NT2/D1 (cell line): Measurements from ENCODE around the gene HOXB6.

Experiments
- SUZ12 ChIP-seq: IDR thresholded peaks from 2 replicates; pipeline ENCODE4 v1.6.1; 2011; ENCODE audit not compliant: insufficient read length, insufficient read depth; ENCODE audit errors: extremely low read depth
- YY1 ChIP-seq: IDR thresholded peaks from 2 replicates; pipeline ENCODE4 v1.6.1; 2011; ENCODE audit not compliant: insufficient read length, insufficient read depth
- ZNF274 ChIP-seq: IDR thresholded peaks from 2 replicates; pipeline ENCODE4 v1.6.1; 2011; ENCODE audit warnings: mild to moderate bottlenecking, low read depth, low read length

- TF ChIP-seq YY1 (no peak), SUZ12 (no peak), ZNF274 (no peak)
Observed at GRCh38 chr17:48584223-48584741, 20.5 kb downstream of the HOXB6 start.
